Stimulated activated CD4-positive, alpha-beta T cell treated with anti-CD3 and anti-CD28 coated beads, Interleukin-15, amount 100 ng/mL, for 24 hours (primary cell): ENCODE measurements around the gene KRT79.

Experiments
- DNase-seq: peaks from one replicate; pipeline ENCODE4 v3.0.0-alpha.2; 2020

KRT79 gene

DNA sequence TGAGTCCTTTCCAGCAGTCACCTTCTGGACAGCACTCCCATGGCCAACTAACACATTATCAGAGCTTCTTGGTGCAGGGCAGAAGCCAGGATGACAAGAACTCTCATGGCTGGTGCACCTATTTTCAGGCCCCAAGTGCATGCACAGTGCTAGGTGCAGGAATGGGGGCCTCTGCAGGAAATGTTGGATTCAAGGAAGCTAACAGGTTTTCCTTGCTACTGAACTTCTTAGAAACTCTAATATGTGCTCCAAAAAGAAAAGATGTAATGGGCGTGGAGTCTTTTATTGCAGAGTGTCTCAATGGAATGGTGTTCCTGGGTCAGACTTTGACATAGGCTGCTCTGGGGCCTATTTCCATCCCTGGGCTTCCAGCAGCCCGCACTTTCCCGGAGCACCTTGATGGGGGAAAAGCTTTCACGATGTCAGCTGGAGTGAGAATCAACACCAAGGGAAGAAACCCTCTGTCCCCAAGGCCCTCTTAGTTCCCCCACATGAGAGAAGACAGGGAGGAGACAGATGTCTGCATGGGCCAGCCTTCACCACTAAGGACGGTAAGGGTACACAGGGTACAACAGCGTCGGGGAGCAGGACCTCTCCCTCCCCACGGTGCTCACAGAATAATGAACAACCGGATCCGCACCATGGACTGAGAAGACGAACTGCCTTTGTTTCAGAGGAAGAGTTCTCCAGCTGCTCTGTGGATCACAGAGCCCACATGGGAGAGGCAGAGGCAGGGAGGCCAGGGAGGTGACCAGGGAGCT lies 45.1 kb downstream of the KRT79 start:
- no peak for DNase-seq

DNA sequence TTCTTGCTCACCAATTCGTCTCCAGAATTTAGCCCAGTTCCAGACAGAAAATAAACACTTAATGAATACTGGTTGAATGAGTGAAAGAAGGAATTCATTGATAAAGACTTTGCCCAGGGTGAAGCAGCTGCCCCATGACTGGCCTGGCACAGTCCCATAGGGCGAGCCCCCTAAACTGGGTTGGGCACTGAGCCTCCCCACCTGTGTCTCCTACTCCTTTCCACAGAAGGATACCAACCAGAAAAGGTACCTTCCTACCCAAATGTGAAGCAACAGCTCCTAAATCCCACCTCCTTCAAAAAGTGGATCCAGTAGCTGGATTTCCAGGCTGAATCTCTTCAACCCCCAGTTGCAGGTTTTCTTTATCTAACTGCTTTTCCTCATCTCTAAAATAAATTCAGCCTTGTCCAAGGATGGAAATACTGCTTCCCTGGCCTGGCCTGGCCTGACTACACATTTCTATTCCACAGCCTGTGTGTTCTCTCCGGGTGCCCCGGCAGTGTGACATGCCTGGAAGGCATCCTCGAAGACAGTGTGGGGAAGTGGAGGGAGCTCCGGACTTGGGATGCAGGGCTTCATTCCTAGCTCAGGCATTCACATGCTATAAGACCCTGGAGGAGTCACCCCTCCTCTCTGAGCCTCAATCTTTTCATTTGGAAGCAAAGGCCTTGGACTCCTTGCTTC lies 45.8 kb downstream of the KRT79 start:
- DNase-seq = no peak

DNA sequence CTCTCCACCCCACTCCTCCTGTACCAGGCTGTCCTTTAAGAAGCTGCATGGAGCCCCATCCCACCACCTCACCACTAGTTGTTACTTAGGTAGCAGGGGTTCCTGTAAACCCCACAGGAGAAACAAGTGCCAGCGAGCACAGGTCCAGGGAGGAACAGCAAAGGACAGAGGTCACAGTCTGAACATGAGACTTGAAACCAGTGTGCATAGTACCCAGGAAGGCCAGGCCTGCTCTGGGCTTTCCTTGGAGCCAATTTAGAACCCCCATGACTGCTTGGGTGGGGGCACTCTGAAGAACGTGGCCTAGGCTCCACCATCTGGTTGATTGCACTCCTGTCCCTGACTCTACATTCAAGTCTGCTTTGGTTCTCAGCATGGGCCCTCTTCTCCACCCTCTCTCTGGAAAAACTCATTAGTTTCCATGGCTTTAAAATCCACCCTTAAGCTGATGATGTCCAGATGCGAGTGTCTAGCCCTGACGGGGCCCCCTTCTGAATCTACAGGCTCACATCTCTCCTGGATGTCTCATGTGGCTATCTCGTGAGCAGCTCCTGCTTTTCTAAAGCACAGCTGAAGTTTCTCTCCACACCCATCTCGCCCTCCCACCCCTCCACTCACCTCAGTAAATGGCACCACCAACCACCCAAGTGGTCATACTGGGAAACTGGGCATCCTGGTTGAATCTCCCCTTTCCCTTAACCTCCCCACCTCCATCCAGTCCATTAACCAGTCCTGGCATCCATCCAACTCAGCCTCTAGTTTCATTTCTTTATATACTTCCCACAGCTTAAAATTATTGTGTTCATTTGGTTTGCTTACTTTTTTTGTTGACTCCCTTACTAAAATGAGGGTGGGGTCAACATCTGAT lies 46.6 kb downstream of the KRT79 start:
- DNase-seq = no peak

DNA sequence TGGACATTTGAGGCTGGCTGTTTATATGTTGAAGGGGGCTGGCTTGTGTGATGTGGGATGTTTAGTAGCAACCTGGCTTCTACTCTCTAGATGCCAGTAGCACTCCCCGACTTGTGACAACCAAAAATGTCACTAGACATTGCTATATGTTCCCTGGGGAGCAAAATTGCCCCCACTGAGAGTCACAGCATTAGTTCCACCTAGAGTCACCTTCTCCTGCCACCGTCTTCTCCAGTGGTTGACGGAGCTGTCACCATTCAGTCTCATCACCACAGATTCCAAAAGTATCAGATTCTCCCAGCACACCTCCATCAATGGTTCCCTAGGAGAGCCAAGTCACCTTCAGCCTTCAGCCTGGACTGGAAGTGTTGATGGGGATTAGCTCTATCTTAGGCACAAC lies 49.2 kb downstream of the KRT79 start:
- DNase-seq = no peak

DNA sequence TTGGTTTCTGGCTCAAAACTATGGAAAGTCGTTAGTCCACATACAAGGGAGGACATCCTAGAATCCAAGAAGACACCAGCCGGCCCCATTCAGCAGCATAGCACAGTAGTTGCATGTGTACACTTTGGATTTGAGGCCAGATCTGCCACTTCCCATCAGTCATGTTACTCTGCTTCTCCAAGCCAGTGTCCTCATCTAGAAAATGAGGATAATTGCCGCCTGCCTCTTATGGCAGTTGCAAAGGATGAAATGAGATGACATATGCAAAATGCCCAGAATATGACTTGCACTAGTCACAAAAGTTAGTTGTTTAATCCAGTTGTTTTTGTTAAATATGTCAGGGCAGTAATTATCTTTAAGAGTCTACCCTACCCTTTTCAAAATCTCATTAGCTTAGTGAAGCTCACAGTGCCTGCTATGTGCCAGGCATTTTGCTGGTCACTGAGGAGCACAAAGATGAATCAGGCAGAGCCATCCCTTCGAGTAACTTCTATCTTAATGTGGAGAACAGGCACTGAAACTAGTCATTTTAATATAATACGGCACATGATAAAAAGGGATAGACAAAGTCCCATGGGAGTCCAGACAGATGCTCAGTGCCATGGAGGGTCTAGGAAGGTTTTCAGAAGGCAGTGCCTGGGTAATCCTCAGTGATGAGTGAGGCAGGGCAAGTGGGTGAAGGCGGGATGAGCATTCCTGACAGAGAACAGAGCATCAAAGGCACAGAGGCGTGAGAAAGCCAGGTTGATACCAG lies 50.4 kb downstream of the KRT79 start:
- no peak for DNase-seq

DNA sequence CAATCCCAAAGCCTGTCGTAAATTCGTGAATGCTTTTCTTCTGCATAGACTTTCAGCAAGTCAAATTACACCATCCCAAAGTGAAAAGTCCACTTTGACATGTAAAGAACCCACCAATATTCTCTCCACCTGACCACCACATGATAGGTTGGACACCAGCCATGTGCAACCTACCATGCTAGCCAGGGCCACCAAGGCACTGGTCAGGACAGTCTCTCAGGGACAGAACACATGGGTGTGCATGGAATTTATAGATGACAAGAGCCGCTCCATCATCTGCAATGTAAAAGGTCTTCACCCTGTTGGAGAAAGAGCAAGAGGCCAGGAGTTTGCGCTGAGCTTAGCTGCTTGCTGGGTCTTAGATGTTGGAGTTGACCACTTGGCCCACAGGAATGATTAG lies 51.6 kb downstream of the KRT79 start:
- no peak for DNase-seq

DNA sequence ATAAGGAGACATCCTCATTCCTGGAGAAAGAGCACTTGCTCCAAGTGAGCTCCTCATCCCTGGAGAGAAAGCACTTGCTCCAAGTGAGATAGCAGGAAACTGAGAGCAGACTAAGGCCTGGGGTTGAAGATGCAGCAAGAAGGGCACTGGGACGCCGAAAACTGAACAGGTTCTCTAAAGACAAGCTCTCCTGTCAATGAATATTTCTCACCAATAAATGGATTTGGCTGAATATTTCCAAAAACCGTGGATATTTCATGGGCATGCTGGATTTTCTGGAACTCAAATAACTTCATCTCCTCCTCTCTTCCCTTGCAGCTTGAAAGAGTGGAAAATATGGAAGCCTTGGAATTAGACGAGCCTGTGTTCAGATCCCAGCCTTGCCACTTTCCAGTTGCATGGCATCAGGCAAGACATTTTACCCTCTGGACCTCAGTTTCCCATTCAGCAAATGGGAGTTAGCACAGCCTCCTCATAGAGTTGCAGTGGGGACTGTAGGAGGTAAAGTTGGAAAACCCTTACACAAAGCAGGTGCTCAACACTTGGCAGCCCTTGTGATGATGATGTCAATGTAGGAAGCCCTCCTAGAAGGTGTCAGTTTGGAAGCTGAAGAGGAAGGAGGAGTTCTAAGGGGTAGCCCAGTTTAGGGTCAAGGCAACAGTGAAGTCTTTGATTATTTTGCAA lies 52.6 kb downstream of the KRT79 start:
- no peak for DNase-seq

DNA sequence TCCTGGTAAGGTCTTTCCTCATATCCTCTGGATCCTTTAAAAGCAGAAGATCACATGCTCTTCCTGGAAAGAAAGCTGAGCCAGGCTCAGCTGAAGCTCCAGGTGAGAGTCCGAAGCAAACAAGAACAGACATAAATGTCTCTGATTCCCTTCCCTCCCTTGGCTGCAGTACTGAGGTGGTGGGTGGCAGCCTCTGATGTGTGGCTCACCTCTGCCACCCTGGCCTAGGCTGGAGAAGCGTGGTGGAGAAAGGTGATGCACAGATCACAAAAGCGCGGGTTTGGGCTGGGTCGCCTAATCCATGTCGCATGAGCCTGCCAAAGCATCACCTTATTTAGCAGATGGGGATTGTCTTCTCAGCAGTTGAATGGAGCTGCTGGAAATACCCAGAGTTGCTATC lies 54.2 kb downstream of the KRT79 start:
- no peak for DNase-seq

DNA sequence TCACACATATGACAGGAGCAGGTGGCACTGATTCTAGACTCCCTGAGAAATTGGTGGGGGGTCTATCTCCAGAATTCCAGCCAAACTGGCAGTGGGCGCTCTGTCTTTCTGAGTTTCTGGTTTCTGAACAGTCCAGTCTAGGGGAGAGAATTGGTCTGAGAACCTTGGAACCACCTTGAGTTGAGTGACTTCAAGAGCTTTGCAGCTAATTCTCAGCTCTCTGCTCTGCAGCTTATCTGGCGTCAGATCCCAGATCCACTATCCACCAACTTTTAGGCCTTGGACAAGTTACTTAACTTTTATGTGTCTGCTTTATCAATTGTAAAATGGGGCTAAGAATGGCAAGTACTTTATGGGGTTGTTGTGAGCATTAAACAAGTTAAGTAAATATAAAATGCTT lies 55.3 kb downstream of the KRT79 start:
- no peak for DNase-seq

DNA sequence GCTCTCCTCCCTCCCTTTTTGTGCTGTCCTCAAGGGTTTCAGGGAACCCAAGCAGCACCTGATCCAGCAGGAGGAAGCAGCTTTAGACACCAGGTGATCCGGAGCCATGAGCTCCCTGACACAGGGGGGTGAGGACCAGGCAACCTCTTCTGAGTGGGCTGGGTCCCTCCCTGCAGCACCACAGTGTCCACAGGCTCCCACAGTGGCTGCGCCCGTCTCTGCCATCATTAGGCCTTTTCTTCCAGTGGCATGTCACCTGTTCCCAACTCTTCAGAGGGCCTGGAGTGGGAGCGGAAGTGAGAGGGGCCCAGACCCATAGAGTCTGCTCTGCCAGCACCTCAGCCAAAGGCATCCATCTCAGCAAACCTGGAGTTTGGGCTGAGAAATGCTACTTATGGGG lies 56.5 kb downstream of the KRT79 start:
- DNase-seq = no peak

DNA sequence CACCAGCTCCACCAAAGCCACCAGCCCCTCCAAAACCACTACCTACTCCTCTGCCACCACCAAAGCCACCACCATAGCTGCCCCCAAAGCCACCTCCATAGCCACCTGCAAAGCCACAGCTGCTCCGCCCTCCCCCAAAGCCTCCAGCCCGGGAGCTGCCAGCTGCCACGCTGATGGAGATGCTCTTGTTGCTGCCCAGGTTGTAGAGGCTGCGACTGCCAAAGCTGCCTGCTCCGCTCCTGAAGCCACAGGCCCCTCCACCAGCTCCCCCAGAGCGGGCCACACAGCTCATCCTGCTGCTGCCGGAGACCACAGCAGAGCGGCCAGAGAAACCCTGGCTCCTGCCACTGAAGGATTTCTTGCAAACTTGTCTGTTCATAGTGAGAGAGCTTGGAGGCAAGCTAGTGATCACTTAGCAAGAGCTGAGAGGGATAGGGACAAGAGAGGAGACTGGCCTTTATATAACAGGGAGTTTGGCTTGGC lies 57.2 kb downstream of the KRT79 start, which contains the start of gene KRT76:
Gene KRT76 (minus strand): TSS at position 433 of the 483 bp plus-strand sequence. CDS start 54 bp downstream, at position 379.
- no peak for DNase-seq

DNA sequence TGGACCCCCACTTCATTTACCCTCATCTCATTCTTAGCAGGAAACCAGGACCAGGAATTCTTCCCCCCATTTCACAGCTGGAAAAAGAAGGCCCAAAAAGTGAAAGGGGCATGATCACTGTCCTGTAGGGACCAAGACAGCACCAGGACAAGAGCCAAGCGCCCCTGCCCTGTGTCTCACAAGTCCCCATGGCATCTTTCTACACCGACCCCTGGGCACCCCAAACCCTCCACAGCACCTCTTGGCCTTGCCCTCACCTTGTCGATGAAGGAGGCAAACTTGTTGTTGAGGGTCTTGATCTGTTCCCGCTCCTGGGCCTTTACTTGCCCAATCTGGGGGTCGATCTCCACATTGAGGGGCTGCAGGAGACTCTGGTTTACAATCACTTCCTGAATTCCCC lies 57.7 kb downstream of the KRT79 start:
- DNase-seq = no peak

DNA sequence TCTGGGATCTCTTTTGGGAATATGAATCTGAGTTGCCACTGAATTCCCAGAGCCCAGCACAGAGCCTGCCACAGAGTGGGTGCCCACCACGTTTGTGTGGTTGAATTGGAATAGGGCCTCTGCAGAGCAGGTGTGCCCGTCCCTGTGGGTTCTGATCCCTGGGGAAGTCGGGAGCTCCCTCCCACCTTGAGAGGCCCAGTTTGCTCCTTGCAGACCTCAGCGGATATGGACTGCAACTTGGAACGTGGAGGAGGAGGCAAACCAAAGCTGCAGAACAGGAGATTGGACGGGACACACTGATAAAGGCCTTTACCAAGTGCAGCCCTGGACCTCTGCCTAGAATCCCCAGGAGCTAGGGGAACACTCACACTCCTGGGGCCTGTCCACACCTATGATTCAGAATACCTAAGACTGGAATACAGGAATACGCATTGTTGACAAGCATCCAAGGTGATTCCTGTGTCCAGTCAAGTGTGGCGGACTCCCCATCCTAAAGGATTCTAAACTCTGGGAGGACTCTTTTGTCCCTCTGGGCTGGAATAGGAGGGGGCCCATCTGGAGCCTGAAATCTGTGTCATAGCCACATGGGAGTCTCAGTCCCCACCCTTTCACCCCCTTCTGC lies 59.4 kb downstream of the KRT79 start:
- no peak for DNase-seq

DNA sequence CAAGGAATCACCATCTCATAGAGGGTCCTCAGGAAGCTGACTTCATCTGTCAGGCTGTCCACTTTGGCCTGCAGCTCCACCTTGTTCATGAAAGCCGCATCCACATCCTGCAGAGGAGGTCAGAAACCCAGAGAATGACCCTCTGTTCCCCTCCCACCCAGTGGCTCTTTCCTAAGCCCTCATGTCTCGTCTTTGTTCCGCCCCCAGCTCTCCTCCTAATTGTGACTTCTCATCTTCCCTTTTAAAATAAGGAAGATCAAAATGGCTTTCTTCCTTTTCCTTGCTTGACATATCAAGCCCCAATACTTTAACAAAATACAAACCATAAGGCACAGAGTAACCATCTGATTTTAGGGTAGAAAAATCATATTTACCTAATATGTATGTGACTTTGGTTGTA lies 61.3 kb downstream of the KRT79 start:
- no peak for DNase-seq

DNA sequence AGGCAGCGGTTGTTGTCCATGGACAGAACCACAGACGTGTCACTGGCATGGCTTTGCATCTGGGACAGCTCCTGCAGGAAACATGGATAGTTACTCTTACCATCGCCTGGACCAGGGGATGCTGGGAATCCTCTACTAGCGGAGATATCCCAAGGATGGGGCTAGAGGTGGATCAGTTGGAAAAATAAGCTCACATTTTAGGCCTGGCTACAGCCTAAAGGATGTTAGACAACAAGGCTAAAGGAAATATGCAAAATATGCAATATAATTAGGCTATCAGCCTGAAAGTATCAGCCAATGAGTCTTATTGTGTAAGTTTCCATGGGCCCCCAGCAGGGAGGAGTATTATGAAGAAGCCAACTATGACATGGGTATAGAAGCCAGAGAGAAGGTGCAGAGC lies 61.9 kb downstream of the KRT79 start:
- DNase-seq = no peak

DNA sequence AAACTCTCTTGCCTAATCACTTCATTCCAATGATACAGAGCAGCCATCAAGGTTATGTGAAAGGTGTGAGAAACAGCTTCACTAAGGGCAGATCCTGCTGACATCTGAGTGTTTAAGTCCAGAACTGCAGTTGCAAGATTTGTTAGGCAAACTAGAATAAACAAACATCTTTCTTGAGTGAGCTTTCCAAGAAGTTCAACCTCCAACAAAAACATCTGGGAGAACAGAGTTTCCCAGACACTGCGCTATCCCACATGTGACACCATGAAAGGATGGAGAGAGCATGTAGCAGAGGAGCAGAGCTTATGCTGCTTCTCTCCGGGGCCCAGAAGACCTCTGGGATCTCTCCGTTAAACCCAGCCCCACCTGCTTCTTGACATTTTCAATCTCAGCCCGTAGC lies 62.6 kb downstream of the KRT79 start:
- no peak for DNase-seq
